M059J (cell line): Measurements from ENCODE around the gene AURKAIP1. TPM values are rescaled to one million over a fixed set of nuclear protein-coding genes. Genes with fewer than 3 reads are reported as not detected.
A peak's percentile ranks its signal among the peaks of the same experiment; 100 is the strongest.

Source experiments
- DNase-seq: peaks from one replicate; pipeline ENCODE4 v3.0.0-alpha.2; 2012; ENCODE audit warnings: low read depth
- total RNA-seq: library from RNA; depleted of rRNA; stranded (reverse); fragments of >200 nt; shearing (Covaris generic); gene quantifications from 2 replicates; pipeline ENCODE4 v1.2.3, GENCODE V29; 2014

The AURKAIP1 gene
- total RNA-seq, 1 experiment from 2014 or later = 178 TPM

DNA sequence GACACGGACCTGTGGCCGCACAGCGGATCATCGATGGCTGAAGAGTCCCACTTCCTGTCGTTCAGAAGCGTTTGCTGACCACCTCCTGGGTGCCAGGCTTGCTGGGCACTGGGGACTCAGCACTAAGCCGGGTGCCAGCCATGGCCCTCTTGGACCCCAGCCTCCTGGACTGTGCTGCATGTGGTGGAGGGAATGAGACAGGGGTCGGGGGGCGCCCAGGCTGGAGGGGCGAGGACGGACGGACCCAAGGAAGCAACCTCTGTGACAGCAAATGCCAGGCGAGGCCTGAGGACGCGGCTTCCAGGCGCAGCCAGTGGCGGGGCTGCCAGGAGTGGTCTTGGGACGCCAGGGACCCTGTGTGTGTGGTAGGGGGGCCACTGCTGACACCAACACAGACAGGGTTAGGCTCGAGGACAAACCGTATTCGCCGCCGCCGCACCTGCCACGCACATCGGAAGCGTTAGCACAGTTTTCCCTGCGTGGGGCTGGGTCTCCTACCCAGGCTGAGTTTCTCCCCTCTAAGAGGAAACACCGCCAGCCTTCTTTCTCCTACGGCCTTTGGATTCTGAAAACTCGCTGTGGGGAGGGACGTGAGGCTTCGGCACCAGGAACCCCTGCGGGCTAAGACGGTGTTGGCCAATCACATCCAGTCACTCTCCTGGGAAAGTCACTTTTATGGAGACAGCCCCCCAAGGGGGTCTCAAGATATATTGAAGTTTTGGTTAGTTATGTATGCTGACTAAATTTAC is 13.6 kb downstream of the AURKAIP1 start:
- no peak for DNase-seq

DNA sequence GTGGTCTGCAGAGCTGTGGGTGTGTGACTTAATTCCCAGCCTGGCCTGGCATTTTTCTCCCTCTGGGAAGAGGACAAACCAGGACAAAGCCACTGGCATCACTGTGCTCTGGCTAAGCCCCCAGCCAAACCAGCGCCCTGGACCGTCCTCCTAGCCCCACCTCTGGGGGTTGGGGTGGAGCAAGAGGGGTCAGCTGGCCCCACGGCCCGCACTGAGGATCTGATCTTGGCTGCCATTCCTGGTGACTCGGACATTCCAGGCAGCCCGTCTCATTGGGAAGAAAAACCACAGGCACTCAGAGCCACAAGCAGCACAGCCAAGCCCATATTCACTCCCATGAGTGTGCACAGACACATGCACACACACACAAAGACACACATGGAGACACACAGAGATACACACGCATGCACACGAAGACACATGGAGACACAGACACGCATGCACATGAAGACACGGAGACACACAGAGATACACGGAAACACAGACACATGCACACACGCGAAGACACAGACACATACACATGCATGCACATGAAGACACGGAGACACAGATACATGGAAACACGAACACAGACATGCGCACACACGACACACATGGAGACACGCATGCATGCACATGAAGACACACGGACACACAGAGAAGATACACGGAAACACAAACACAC is 14.4 kb downstream of the AURKAIP1 start:
- peak; percentile 95 for DNase-seq

DNA sequence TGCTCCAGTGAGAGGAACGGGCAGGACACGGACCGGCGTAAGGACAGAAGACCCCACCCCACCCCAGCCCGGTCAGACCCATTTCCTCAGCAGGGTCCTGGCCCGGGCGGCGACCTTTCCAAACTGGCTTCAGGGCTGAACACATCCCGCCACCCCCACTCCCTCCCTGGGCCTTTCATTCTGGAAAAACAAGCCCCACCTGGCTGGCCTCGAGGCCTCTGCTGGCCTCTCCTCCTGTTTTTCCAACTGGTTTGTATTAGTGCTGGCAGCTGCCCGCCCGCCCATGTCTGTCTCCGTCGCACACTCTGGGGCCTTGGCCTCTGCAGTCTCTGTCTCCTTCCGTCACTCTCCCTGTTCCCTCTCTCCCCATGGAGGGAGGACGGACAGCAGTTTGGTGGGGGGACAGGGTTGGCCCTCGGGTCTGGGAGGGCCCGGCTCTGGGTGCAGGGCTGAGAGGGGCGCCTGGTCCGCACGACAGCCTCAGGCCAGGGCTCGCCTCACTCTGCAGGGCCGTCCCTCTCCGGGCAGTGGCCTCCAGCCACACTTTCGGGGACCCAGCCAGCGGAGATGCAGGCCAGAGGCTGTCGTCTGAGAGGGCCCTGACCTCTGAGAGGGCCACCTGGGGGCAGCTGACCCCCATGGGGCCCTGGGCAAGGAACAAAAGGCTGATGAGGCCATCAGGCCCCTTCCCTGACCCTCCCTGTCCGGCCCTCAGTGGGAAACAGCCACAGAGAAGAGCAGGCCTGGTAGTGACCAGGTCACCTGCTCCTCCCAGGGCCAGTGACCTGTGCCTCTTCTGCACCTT is 15.1 kb downstream of the AURKAIP1 start:
- no peak for DNase-seq

DNA sequence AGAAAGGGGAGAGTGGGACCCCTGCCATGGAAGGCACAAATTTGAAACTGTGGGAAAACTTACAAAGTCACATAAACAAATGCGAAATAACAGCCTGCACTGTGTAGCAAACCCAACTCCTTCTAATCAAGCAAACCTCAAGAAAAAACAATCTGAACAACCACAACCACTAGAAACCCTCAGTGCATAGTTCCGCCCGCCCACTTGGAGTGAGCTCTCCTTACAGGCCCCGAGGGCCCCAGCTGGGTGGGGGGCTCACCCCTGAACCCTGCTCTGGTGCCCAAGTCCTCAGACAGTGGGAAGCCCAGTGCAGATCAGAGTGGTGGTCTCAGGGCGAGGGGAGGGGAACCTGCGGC is 15.7 kb downstream of the AURKAIP1 start:
- peak; percentile 49 for DNase-seq

DNA sequence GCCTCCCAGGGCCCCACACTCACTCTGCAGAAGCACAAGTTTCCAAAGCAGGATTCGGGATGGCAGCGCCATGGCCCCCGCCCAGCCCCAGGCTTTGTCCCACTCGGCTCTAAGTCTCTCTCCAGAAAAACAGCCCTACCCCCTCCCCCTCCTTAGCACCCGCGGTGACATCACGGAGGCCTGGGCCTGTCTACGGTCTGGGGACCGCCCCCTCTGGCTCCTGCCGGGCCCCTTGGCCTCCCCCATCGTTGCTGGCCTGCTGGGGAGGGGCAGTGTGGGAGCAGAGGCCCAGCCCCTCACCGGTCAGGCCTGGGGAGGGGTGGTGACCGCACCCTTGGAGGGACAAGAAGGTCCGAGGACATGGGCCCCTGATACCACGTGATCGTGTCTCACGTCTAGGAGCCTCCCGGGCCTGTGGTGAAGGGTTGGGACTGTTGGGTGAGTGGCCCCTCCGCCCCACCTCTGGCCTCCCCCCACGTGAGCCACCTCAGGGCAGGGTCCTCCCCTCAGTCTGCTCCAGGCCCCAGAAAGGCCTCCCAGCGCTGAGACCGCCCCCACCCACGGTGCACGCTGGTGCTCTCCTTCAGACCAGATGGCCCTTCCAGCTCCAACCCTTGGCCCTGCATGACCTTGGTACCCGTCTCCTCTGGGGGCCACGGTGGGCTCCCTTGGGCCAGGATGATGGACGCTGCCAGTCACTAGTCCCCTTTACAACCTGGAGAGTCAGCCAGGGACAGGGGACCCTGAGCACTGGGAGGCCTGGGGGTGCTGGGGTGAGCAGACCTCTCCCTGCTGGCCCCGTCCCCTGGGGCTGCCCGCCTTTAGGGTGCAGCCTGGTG is 16.4 kb downstream of the AURKAIP1 start, which contains the start of gene MXRA8:
TSS of gene MXRA8 (minus strand) at position 123 of the 839 bp plus-strand sequence. CDS start at position 72, 51 bp downstream.
- no peak for DNase-seq

DNA sequence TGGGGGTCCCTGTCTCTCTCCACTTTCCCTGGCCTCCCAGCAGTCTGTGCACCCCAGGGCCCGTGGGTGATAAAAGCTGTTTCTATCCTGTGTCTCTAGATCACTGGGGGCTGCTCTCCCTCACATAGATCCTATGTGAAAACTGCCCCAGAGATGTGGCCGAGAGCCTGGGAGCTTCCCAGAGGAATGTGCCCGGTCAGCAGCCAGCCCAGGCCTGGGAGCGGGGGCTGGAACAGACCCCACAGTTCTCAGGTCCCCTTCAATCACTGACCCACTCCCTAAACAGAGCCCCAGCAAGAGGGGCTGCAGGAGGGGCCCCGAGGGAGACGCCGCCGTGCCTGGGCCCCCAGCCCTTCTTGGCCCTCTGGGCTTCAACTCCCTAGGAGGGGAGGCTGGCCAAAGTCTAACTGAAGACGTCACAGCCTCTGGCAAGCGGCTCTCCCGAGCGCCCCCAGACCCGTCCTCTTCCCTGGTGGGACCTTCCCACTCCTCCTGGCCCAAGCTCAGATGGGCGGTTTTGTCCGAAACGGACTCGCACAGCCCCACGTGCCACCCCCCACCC is 17.1 kb downstream of the AURKAIP1 start:
- no peak for DNase-seq

DNA sequence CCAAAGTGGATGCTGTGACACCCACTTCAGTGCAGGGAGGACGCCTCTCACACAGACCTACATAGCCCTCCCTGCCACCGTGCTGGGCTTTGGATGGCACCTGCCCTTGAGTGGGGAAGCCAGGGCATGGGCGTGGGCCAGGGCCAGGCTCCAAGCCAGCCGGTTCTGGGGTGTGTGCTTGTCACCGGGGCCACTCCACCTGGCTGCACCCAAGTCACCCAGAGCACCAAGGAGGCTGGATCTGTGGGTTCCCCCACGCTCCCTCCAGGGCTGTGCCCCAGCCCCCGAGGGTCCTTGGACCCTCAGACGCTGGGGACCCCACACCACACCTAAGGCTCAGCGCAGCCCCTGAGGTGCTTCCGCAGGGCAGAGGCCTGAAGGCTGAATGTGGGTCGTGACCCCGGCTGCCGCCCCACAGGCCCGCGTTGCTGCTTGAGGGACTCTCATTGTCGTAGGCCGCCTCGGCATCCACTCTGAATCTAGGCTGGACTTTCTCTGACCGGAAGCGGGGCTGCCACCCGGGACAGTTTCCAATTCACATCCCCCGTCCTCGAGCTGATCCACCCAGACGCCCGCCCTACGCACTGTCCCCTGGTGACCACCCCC is 18.1 kb downstream of the AURKAIP1 start:
- DNase-seq = peak; percentile 22

DNA sequence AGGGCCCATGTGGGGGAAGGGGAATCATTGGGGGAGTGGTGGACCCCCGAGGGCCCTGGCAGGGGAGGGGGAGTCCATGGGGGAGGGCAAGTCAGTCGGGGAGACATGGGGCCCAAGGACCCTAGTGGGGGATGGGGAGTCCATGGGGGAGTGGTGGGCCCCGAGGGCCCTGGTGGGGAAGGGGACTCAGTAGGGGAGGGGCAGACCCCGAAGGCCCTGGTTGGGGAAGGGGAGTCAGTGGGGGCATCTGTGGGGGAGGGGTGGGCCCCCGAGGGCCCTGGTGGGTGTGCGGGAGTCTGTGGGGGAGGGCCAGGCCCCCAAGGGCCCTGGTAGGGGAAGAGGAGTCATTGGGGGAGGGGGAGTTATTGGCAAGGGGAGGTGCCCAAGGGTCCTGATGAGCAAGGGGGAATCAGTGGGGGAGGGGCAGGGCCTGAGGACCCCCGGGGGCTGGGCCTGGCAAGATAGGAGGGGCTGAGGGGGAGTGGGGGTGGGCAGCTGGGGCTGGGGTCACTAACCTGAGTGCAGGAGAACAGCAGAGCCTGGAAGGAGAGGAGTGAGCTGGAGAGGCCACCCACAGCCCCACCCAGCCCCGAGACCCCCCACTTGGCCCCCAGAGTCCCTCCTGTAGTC is 18.7 kb downstream of the AURKAIP1 start:
- DNase-seq = no peak

DNA sequence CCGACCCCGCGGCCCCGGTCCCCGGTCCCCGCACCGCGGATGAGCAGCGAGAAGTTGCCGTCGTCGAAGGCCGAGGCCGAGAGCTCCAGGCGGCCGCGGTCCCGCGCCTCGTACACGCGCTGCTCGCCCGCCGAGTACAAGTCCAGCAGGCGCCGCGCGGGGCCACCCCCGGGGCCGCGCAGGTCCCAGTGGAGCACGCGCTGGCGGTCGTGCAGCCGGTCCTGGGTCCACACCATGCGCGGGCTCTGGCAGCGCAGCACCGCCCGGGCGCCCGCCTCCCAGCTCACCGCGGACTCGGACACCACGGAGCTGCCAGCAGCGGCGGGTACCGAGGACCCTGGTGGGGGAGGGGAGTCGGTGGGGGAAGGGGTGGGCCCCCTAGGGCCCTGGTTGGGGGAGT is 19.6 kb downstream of the AURKAIP1 start:
- DNase-seq = peak; percentile 25

DNA sequence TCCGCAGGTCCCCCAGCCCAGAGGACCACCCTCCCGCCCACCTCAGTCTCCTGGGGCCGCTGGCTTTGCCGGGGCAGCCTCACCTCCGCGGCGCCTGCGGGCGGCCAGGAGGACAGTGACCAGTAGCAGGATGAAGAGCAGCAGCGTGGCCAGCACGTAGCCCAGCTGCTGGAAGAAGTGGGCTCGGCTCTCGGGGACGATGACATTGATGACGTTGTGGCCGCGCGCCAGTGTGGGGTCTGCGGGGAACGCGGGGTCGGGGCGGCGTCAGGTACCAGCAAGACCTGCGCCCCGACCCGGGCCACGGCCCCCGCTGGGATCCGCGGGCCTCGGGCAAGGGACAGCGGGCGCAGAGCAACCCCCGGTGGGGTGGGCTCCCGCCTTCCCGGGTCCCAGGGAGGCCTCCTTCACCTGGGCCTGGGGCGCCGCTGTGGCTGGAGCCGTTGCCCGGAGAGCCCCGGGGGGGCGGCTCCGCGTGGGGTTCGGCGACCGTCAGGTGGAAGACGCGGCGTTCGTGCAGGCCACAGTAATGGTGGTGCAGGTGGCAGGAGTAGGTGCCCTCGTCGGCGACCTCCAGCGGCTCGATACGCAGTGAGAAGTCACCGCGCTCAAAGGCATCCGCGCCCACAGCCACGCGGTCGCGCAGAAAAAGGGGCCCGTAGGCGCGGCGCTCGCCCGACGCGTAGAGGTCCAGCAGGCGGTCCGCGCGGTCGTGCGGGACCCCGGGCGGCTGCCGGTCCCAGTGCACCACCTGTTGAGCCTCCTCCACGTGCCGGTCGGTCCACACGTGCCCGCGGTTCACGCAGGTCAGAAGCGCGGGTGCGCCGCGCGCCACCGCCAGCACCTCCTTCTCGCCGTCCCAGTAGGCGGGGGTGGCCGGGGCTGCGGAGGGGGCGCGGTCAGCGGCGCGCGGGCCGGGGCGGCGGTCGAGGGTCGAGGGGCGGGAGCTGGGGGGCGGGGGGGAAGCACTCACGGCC is 20.4 kb downstream of the AURKAIP1 start:
- DNase-seq = no peak

DNA sequence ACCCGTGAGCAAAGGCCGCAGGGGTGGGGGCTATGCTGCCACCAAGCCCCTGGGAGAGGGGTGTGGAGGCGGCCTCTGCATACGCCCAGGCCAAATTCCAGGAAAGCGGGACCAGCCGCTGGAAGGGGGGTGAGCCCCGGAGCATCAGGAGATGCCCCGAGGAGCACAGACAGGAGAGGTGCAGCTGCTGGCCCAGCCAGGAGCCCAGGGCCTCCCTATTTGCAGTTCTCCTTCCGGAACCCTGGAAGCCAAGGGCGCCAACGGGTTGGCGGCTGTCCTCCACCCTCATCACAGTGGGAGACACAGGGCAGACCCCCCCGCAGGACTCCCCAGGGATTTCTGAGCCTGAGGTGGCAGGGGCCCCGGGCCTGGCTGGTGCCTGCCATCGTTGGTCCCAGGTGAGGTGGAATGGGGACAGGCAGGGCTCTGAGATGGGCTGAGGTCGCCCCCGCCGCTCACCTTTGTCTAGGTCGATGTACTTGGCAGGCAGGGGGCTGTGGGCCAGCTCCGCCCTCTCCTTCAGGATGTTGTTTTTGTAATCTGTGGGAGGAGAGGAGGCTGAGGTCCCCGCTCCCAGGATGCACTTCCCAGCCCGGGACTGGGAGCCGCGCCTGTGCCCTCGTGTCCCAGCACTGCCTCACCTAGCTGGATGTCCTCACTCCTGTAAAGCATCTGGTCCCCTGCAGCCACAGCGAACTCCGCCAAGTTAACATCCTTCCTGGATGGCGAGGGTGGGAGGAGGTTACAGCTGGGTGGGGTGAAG is 21.4 kb downstream of the AURKAIP1 start:
- DNase-seq = peak; percentile 18

DNA sequence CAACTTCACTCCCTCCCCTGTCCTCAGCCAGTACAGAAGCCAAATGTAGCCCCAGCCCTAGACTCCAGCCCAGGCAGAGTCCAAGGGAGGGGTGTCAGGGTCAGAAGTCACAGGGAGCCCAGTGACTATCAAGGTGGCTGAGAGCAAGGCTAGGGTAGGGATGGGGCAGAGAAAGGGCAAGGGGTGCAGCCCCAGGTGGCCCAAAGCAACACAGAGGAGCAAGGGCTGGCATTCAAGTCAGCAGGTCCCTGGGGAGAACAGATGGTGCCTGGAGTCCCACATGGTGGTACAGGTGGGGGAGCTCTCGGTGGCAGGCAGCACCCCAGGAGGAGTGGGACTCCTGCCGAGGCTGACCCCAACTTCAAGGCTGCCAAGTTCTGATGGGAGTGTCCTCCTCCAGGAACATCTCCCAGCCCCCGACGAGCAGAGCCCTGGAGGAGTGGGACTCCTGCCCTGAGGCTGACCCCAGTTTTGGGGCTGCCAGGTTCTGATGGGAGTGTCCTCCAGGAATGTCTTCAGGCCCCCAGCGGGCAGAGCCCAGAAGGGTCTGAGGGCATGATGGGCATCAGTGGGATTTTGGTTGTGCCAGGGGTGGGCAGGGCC is 22.1 kb downstream of the AURKAIP1 start:
- DNase-seq = no peak

DNA sequence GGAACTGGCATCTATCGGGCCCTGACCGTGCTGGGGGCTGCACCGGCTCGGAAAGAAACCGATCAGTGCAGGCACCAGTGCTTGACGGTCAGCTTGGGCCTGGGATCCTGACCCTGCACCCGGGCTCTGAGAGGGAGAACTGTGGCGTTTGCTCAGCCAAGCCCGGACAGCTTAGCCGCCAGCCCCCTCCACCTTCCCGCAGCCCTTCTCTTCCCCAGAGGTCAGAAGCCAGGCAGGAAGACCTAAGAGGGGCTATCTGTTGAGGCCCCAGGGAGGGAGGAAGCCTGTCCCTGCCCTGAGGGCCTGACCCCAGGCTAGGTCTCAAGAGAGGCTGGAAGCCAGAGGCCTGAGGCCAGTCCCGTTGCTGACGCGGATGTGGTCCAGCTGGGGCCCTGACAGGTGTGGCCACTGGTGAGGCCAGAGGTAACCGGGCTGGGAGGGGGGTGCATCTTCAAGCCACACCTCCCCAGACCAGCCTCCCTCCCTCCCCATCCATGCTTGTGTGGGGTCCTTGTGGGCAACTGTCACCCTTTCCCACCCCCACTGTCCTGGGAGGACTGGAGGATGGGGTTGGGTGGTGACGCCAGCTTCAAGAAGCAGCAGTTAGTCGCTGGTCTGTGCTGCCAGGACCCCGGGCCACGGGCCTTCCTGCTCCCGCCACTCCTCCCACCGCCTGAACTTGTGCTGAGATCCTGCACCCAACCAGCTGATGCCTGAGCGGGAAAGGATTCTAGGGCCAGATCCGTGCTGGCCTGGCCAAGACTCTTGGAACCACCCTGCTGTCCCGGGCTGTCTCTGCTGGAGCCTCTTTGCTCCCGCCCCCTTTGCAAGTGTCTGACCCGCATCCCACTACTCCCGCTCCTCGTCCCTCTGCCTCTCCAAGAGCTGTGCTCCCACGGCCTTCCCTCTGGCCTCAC is 23.2 kb downstream of the AURKAIP1 start:
- peak; percentile 22 for DNase-seq

DNA sequence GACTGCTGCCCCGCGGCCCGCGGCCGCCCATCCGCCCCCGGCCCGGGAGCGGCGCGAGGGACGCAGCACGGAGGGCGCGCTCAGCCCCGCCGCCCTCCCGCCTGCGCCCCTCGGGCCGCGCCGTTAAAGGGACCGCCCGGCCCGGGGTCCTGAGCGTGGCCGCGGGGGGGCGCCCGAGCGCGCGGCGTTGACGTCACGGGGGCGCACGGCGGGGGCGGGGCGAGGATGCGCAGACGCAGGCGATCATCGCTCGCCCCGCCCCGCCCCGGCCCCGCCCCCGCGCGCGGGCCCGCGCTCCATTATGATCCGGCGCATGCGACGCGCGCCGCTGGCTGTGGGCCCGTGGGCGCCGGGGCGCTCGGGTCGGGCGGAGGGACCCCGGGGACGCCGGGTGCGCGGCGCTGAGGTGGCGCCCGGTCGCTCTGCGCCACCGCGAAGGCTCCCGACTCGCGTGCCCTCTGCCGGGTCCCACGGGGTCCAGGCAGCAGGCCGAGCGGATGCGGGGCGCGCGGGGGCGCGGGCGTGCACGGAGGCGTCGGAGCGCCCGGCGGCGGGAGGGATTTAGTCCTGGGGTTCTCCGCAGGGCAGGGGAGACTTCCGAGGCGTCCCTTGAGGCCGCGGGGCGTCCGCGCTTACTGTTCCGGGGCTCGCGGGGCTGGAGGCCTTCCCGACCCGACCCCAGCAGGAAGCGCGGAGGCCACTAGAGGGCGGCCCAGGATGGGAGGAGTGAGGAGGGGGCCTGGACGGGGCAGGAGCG is 25.6 kb downstream of the AURKAIP1 start, which contains the start of gene DVL1:
TSS of gene DVL1 (minus strand) at position 163 of the 757 bp plus-strand sequence. CDS start 353 bp downstream, outside the sequence.
- DNase-seq = peak; percentile 60

DNA sequence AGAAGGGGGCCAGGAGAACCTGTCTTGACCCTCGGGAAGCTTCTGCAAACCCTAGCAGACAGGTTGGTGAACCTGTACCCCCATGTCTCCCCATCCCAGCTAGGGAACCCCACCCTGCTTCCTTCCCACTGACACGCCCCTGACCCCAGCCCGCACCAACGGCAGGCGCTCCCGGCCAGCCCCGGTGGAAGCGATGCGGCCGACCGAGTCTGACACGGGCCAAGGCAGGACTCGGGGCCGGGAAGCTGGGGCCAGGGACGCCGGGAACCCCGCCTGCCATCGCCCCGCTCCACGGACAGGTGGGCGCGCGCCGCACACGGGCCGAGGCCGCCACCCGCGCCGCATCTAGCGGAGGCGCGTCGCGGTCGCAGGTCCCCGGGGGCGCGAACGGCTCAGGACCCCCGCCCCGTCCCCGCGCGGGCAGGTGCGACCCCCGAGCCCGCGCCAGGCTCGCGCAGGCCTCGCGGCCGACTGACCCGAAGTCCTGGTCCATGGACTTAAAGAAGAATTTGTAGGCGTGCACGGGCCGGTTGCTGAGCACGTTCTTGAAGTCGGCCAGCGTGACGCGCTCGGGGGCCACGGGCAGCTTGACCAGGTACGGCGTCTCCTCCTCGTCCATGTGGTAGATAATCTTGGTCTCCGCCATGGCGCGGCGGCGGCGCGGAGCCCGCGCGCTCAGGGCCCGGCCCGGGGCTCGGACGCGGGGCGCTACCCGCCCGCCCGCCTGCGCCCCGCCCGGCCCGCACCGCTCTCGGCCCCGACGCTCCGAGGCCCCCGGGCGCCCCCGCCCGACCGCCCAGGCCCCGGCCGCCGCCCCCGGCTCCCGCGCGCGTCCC is 26.4 kb downstream of the AURKAIP1 start:
- DNase-seq = peak; percentile 50
